HG03064 (cell line): Measurements from ENCODE around the gene MAPKAPK3.

Source experiments
- ATAC-seq: cut with Tn5 transposase; IDR thresholded peaks from one replicate; pipeline ENCODE4 v1.9.1; 2021; ENCODE audit warnings: low read depth; ENCODE audit not compliant: unreplicated experiment

The MAPKAPK3 gene

GRCh38 chr3:50586763-50587070, 30.2 kb upstream of the MAPKAPK3 start:
- ATAC-seq, result no peak

GRCh38 chr3:50587373-50587772, 29.6 kb upstream of the MAPKAPK3 start:
- ATAC-seq, result no peak

- ATAC-seq, result no peak
Measured at GRCh38 chr3:50587806-50588758, 28.9 kb upstream of the MAPKAPK3 start.

- ATAC-seq, result no peak
Measured at GRCh38 chr3:50588759-50589433, 28.1 kb upstream of the MAPKAPK3 start.

- no peak for ATAC-seq
Measured at GRCh38 chr3:50591196-50591741, 25.7 kb upstream of the MAPKAPK3 start.

GRCh38 chr3:50592568-50592967, 24.4 kb upstream of the MAPKAPK3 start:
- ATAC-seq, result no peak

- no peak for ATAC-seq
Measured at GRCh38 chr3:50594253-50594785, 22.6 kb upstream of the MAPKAPK3 start.

DNA sequence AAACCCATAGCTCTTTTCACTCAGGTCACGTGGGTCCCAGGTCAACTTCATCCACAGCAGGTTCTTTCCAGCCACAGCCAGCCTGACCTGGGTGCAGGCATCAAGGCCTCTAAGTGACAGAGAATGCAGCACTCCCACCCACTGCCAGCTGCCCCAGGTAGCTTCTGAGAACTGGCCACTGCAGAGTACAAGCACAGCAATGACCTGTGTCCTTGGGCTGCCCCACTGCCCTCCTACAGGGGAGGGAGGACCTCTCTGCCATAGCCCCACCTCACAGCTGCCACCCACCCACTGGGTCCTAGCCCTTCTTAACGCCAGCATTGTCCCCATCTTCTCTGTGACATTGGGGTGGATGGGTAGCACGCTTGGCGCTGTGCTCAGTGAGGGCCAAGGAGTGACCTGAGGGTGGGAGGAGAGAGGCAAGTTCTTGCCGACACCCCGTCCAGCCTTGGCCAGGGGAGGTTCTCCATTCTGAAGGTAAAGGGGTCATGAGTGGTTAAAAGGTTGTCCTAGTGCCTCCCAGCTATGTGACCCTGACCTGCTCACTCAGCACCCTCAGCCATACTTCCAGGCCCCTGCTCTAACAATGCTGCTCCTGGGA, 17.7 kb upstream of the MAPKAPK3 start:
- ATAC-seq, result no peak

GRCh38 chr3:50599716-50600118, 17.2 kb upstream of the MAPKAPK3 start:
- no peak for ATAC-seq

DNA sequence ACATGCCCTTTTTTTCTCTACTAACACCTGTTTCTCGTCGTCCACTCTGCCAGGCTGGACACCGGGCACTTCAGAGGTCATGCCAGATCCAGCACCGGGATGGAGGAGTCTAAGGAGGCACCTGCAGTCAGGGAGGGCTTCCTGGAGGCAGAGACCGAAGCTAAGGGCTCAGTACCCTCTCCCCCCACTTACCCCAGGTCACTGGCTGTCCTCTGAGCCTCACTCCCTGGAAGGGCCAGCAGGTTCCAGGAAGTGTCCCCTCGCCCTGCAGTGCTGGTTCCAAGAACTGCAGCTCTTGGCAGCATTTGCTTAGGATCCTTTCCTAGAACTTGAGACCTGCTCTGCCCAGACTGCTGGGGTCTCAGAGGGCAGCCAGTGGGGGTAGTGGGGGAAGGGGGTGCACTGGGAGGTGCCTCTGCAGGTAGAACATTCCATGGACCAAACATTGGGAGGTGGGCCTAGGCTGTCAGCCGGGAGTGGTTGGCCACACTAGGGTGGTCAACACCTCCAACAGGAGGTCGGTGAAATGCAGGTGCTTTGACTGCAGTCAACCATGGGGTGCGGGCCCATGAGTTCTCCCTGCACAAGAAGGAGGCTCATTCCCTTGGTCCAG, 16.7 kb upstream of the MAPKAPK3 start:
- no peak for ATAC-seq

DNA sequence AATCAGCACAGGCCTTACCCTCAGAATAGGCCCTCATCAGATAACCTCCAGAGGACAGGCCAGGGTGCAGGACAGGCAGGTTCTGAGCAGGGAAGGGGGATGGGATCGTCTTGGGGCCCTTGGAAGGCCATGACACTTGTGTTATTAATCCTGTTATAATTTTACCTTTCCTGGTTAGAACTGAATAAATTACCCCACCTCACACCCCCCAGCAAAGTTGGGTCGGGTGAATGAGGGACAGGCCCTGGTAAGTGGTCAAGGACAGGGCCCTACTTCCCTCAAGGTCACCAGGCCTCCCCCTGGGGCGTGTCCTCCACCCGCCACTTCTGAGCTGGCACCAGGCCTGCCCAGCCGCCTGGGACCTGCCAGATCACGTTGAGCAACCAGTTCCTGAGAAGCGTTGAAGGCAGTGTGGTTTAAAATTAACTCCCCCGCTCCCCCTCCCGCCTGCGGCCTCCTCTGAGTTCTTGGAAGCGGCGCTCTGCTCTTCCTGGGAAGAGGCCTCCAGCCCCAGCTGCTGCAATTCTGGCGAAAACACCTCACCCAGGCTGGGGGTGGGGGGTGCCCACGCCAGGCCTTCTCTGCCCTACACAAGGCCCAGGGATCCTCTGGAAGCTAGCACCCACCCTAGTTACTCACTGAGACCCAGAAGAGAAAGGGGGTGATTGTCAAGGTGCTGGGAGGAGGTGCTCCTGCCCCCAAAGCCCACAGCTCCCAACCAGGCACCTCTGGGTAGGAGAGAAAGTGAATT, 15.9 kb upstream of the MAPKAPK3 start:
- ATAC-seq, result peak; percentile 83

DNA sequence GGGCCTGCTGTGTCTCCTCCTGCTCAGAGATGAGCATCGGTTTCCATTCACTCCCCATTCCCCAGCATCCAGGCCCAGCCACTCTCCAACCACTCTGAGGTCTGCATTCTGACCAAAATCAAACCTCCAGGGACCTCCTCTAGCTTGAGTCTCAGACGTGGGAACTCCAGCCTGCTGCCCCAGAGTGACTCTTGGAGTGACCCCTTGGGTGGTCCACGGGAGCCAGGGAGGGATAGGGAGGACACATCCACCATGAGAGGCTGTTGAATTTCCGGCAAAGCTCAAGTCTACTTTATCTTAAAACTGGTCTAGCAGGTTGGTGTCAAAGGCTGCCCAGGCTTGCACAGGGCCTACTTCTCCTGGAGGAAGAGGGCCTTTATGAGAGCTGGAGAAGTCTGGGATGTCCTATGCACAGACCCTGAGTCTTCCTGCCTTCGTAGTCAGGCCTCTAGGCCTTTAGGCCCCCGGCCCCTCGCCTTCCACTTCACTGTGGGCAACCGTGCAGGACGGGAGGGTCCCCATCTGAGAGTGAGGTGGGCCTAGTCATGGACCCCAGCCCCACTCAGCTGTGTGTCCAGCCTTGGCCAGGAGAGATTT, 14.3 kb upstream of the MAPKAPK3 start:
- ATAC-seq, result no peak

GRCh38 chr3:50603261-50604109, 13.5 kb upstream of the MAPKAPK3 start:
- no peak for ATAC-seq

- ATAC-seq, result no peak
Measured at GRCh38 chr3:50604110-50604621, 12.8 kb upstream of the MAPKAPK3 start.

DNA sequence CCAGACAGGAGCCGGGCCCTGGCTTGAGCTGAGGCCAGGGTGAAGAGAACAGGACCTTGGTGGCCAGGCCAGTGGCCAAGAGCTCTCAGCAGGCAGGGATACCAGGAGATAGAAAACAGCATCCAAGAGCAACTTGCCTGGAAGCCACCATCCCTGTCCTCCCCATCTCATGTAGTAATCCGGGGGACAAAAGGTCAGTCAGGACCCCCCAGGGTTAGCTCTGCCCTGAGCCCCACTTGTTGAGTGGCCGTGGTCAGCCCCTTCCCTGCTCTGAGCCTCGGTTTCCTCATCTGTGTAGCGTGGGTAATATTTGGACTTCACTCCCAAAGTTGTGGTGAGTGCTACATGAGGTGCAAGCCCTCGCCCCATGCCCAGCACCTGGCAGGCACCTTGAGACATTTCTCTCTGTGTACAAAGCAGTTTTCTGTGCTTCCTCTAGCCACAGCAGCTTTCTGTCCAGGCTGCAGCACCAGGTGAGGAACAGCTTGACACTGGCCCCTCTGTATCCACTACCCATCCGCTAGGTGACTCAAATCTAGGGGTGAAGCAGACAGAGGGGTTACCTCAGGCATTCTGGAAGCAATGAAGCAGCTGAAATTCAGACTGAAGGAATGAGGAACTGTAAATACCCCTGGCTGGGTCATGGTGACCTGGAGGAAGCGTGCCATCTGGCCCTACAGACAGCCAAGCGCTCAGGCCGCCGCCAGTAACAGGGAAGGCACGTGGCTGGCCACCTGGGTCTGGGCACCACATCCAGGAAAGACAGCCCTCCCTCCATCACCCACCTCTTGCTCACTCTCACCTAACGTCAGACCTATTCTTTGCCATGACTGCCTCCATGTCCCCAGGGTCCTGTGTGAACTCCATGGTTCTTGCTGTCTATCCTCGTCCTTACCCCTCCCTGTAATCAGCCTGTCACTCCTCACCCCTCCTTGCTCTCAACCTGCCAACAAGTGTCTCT, 12.0 kb upstream of the MAPKAPK3 start:
- ATAC-seq, result no peak

- ATAC-seq, result no peak
Measured at GRCh38 chr3:50605901-50606326, 11.0 kb upstream of the MAPKAPK3 start.

- ATAC-seq, result no peak
Measured at GRCh38 chr3:50606596-50606995, 10.4 kb upstream of the MAPKAPK3 start.
